Astrocyte of the cerebellum (primary cell): ENCODE results near the gene RANBP3L.
"Not testable (repeated sequence)": the region's sequence is repeated elsewhere in the genome, so short reads cannot be mapped to it uniquely, and the experiment has no call there.

Experiments used
- DNase-seq: peaks from one replicate; pipeline ENCODE4 v3.0.0-alpha.2; 2011; ENCODE audit warnings: low read depth
- H3K4me3 ChIP-seq: 2 replicates; pipeline ENCODE4 v1.5.1; 2011; ENCODE audit warnings: mild to moderate bottlenecking, low read depth, low read length, moderate library complexity
- in situ Hi-C: cut with HindIII; loops from 2 replicates; pipeline ENCODE4 v1.10.0; 2017; ENCODE audit warnings: low sequenced_read_pairs
- TF ChIP-seq, protein P1 (sequence below): IDR thresholded peaks from 2 replicates; pipeline ENCODE4 v1.5.1; 2012; ENCODE audit warnings: low read length, low read depth, moderate library complexity, mild to moderate bottlenecking; ENCODE audit errors: missing control alignments

Gene RANBP3L

DNA sequence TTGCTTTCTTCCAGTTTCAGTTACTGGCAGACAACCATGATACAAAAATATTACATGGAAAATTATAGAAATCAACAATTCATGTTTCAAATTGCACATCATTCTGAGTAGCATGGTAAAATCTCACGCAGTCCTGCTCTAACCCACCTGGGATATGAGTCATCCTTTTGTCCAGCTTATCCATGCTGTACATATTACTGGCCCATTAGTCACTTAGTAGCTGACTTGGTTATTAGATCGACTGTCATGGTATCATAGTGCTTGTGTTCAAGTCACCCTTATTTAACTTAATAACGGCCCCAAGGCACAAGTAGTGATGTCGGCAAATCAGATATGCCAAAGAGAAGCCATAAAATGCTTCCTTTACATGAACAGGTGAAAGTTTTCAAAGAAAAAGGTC lies 101.2 kb downstream of the RANBP3L start:
- TF ChIP-seq, protein P1, sequence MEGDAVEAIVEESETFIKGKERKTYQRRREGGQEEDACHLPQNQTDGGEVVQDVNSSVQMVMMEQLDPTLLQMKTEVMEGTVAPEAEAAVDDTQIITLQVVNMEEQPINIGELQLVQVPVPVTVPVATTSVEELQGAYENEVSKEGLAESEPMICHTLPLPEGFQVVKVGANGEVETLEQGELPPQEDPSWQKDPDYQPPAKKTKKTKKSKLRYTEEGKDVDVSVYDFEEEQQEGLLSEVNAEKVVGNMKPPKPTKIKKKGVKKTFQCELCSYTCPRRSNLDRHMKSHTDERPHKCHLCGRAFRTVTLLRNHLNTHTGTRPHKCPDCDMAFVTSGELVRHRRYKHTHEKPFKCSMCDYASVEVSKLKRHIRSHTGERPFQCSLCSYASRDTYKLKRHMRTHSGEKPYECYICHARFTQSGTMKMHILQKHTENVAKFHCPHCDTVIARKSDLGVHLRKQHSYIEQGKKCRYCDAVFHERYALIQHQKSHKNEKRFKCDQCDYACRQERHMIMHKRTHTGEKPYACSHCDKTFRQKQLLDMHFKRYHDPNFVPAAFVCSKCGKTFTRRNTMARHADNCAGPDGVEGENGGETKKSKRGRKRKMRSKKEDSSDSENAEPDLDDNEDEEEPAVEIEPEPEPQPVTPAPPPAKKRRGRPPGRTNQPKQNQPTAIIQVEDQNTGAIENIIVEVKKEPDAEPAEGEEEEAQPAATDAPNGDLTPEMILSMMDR: no peak
- in situ Hi-C loops: no loop called here
- no peak for DNase-seq
- no peak overlapping the region for H3K4me3 ChIP-seq

DNA sequence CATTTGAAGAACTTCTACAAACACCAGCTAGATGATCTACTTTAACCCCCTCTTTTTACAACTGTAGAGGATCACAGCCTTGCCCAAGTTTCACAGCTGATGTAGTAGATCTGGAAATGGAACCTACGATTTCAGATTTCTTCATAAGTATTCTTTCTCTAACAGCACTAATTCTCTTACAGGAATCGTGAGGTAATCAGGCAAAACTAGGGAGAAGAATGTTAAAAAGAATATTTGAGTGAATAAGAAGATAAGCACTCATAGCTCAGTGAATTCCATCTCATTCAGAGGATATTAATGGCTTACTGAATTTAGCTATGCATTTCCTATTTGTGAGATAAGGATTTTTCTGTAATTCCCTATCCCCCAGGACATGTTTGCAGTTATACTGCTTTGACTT lies 102.1 kb downstream of the RANBP3L start:
- in situ Hi-C loops: no loop called here
- DNase-seq: no peak
- TF ChIP-seq, protein P1: no peak
- H3K4me3 ChIP-seq: no peak overlapping the region

DNA sequence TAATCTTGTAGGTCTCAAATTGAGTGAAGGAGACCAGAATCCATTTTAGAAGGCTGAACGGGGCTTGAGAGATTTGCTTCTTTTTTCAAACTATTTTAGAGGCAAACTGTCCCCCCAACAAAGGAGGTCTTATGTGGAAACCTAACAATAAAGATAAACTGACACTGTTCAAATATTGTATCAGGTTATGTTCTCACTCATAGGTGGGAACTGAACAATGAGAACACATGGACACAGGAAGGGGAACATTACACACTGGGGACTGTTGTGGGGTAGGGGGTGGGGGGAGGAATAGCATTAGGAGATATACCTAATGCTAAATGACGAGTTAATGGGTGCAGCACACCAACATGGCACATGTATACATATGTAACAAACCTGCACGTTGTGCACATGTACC lies 102.9 kb downstream of the RANBP3L start:
- in situ Hi-C loops, H3K4me3 ChIP-seq, DNase-seq: not testable (repeated sequence)
